H1 (cell line): ENCODE results near the gene DEDD2. TPM values are rescaled to one million over a fixed set of nuclear protein-coding genes. Genes with fewer than 3 reads are reported as not detected.

Source experiments
- CTCF ChIA-PET: fragments of 300-600 bp; sonication (Branson Sonifier 250); formaldehyde crosslinking; loops from one replicate; lab custom pipeline; 2021; ENCODE audit not compliant: partially characterized antibody; lab: Charles Lee
- POLR2A ChIA-PET: fragments of 300-600 bp; sonication (Branson Sonifier 250); formaldehyde crosslinking; loops from one replicate; lab custom pipeline; 2021; ENCODE audit warnings: inconsistent platforms; ENCODE audit not compliant: partially characterized antibody; lab: Charles Lee
- DNase-seq, 2 experiments: peaks; one replicate each; pipeline versions ENCODE4 v3.0.0 to v3.0.0-alpha.2; 2010 to 2022; ENCODE audit warnings: low spot score in 2 of 2, low read depth in 1 of 2, mixed read lengths in 1 of 2
- FAIRE-seq: peaks from 2 replicates; lab custom pipeline; 2011; peaks lifted over from hg19 to GRCh38; lab: Jason Lieb, UNC
- H2AFZ ChIP-seq: 2 replicates; pipeline ENCODE4 v1.8.1; 2012; ENCODE audit warnings: low read length, inconsistent platforms
- H2AK5ac ChIP-seq: 2 replicates; pipeline ENCODE4 v1.6.1; 2013; ENCODE audit warnings: low read depth, low read length
- H2BK120ac ChIP-seq: replicated peaks from 2 replicates; pipeline ENCODE3; 2013; ENCODE audit warnings: low read depth, low read length, inconsistent platforms
- H2BK12ac ChIP-seq: 2 replicates; pipeline ENCODE4 v1.6.1; 2013; ENCODE audit warnings: low read depth, low read length
- H2BK15ac ChIP-seq: 2 replicates; pipeline ENCODE4 v1.6.1; 2013; ENCODE audit warnings: low read length
- H2BK20ac ChIP-seq: 2 replicates; pipeline ENCODE4 v1.6.1; 2013; ENCODE audit warnings: low read length
- H2BK5ac ChIP-seq: 2 replicates; pipeline ENCODE4 v1.6.1; 2013; ENCODE audit warnings: low read depth, low read length
- H3K14ac ChIP-seq: 2 replicates; pipeline ENCODE4 v1.6.1; 2013; ENCODE audit warnings: inconsistent platforms; ENCODE audit not compliant: insufficient read length
- H3K18ac ChIP-seq: 2 replicates; pipeline ENCODE4 v1.6.1; 2013; ENCODE audit warnings: low read length; ENCODE audit errors: extremely low read depth
- H3K23ac ChIP-seq: 2 replicates; pipeline ENCODE4 v1.6.1; 2013; ENCODE audit warnings: inconsistent platforms; ENCODE audit not compliant: insufficient read length
- H3K23me2 ChIP-seq: 2 replicates; pipeline ENCODE4 v1.6.1; 2013; ENCODE audit warnings: low read depth, low read length
- H3K27ac ChIP-seq: 2 replicates; pipeline ENCODE4 v1.6.1; 2011; ENCODE audit warnings: low read depth, low read length, inconsistent platforms
- H3K27me3 ChIP-seq, 4 experiments: replicated peaks in 1 of 4; 1 replicate in 1 of 4; 2 replicates in 3 of 4; pipeline versions ENCODE4 v1.6.1 to v1.8.1; 2011 to 2013; ENCODE audit warnings: low read length in 3 of 4, mild to moderate bottlenecking in 3 of 4, inconsistent platforms in 2 of 4, mixed read lengths in 2 of 4, moderate library complexity in 1 of 4; ENCODE audit not compliant: control insufficient read depth in 3 of 4, insufficient read depth in 3 of 4; ENCODE audit errors: extremely low read depth in 1 of 4
- H3K36me3 ChIP-seq, 4 experiments: 2 replicates each; pipeline versions ENCODE4 v1.6.1 to v1.8.1; 2011 to 2013; ENCODE audit warnings: mild to moderate bottlenecking in 4 of 4, low read length in 3 of 4, moderate library complexity in 2 of 4, control low read depth in 1 of 4, inconsistent platforms in 1 of 4; ENCODE audit not compliant: insufficient read depth in 4 of 4, control insufficient read depth in 2 of 4
- H3K4ac ChIP-seq: replicated peaks from 2 replicates; pipeline ENCODE3; 2013; ENCODE audit warnings: low read length, low read depth, mixed read lengths, inconsistent platforms; ENCODE audit not compliant: insufficient read length
- H3K4me1 ChIP-seq, 4 experiments: replicated peaks in 1 of 4; 1 replicate in 1 of 4; 2 replicates in 3 of 4; pipeline versions ENCODE4 v1.6.1 to v1.8.1; 2011 to 2013; ENCODE audit warnings: low read length in 3 of 4, inconsistent platforms in 2 of 4, mixed read lengths in 1 of 4; ENCODE audit not compliant: insufficient read depth in 4 of 4, control insufficient read depth in 3 of 4
- H3K4me2 ChIP-seq, 2 experiments: 2 replicates each; pipeline versions ENCODE4 v1.6.1 to v1.8.1; 2011 to 2013; ENCODE audit warnings: low read depth in 2 of 2, low read length in 2 of 2, control low read depth in 1 of 2, inconsistent platforms in 1 of 2, mild to moderate bottlenecking in 1 of 2; ENCODE audit not compliant: insufficient read depth in 1 of 2
- H3K4me3 ChIP-seq, 4 experiments: fragments of 200-600, 300-600 bp in 1 of 4; sonication (generic), shearing (Covaris generic), sonication (Bioruptor Twin) in 1 of 4; 2 replicates each; pipeline versions ENCODE4 v1.5.1 to v1.8.1; 2011 to 2016; ENCODE audit warnings: low read length in 4 of 4, low read depth in 3 of 4, control low read depth in 2 of 4, inconsistent platforms in 2 of 4, mild to moderate bottlenecking in 2 of 4, mixed read lengths in 1 of 4, moderate library complexity in 1 of 4; ENCODE audit not compliant: insufficient read depth in 2 of 4; ENCODE audit errors: extremely low read depth in 1 of 4
- H3K56ac ChIP-seq: replicated peaks from 2 replicates; pipeline ENCODE3; 2013; ENCODE audit warnings: low read depth, mild to moderate bottlenecking, mixed read lengths, low read length, inconsistent platforms; ENCODE audit not compliant: insufficient read length
- H3K79me1 ChIP-seq: 2 replicates; pipeline ENCODE4 v1.6.1; 2013; ENCODE audit warnings: low read depth, low read length, control low read depth
- H3K79me2 ChIP-seq, 2 experiments: 2 replicates each; pipeline versions ENCODE4 v1.6.1 to v1.8.1; 2012 to 2013; ENCODE audit warnings: low read length in 2 of 2, mild to moderate bottlenecking in 2 of 2, inconsistent platforms in 1 of 2; ENCODE audit not compliant: insufficient read depth in 2 of 2, control insufficient read depth in 1 of 2
- H3K9ac ChIP-seq, 4 experiments: replicated peaks in 1 of 4; 1 replicate in 1 of 4; 2 replicates in 3 of 4; pipeline versions ENCODE4 v1.6.1 to v1.8.1; 2011 to 2013; ENCODE audit warnings: low read depth in 3 of 4, low read length in 3 of 4, control low read depth in 2 of 4, mild to moderate bottlenecking in 2 of 4, moderate library complexity in 2 of 4, inconsistent platforms in 1 of 4; ENCODE audit errors: extremely low read depth in 1 of 4
- H3K9me3 ChIP-seq, 2 experiments: 2 replicates each; pipeline versions ENCODE4 v1.6.1 to v1.8.1; 2012 to 2013; ENCODE audit warnings: mild to moderate bottlenecking in 2 of 2, moderate library complexity in 2 of 2, control low read depth in 1 of 2, inconsistent platforms in 1 of 2, low read depth in 1 of 2, low read length in 1 of 2, mixed read lengths in 1 of 2; ENCODE audit not compliant: insufficient read depth in 2 of 2
- H4K20me1 ChIP-seq, 2 experiments: replicated peaks in 1 of 2; 2 replicates each; pipeline versions ENCODE3 to v1.8.1; 2011 to 2013; ENCODE audit warnings: inconsistent platforms in 2 of 2, low read length in 2 of 2, mild to moderate bottlenecking in 1 of 2; ENCODE audit not compliant: insufficient read depth in 2 of 2, control insufficient read depth in 1 of 2
- H4K5ac ChIP-seq: 2 replicates; pipeline ENCODE4 v1.6.1; 2013; ENCODE audit warnings: low read length, low read depth, mixed read lengths, inconsistent platforms; ENCODE audit not compliant: insufficient read length
- H4K8ac ChIP-seq: 2 replicates; pipeline ENCODE4 v1.8.0; 2013; ENCODE audit warnings: mild to moderate bottlenecking, moderate library complexity, low read length, inconsistent platforms; ENCODE audit not compliant: insufficient read depth; ENCODE audit errors: extremely low read depth
- H4K91ac ChIP-seq: replicated peaks from 2 replicates; pipeline ENCODE3; 2013; ENCODE audit warnings: low read length, mixed read lengths, inconsistent platforms; ENCODE audit not compliant: insufficient read length
- RNF2 ChIP-seq: fragments of 200-900, 300-1000 bp; sonication (generic); IDR thresholded peaks from 2 replicates; pipeline ENCODE4 v1.7.1; 2016; ENCODE audit warnings: borderline replicate concordance, low read depth, mild to moderate bottlenecking, antibody characterized with exemption, low read length; ENCODE audit not compliant: poor library complexity, severe bottlenecking; ENCODE audit errors: missing control alignments
- SIN3A ChIP-seq, 2 experiments: IDR thresholded peaks in 1 of 2; conservative IDR thresholded peaks in 1 of 2; 2 replicates each; pipeline ENCODE4 v1.6.1; 2011 to 2012; ENCODE audit warnings: low read length in 2 of 2, improper control_type of control experiment in 1 of 2, low read depth in 1 of 2, mild to moderate bottlenecking in 1 of 2
- ZNF274 ChIP-seq: IDR thresholded peaks from 2 replicates; pipeline ENCODE4 v1.7.0; 2012; ENCODE audit warnings: low read length, borderline replicate concordance; ENCODE audit errors: extremely low read depth
- WGBS, 2 experiments: shearing (Covaris generic) in 1 of 2; methylation state at CpG; one replicate each; pipeline versions ENCODE4 v1.1.6 to v1.1.7; 2013 to 2015; ENCODE audit warnings: low lambda C conversion rate in 2 of 2, mixed read lengths in 2 of 2, inconsistent platforms in 1 of 2, low coverage in 1 of 2, missing lambda C conversion rate in 1 of 2; ENCODE audit not compliant: insufficient replicate concordance in 2 of 2, insufficient coverage in 1 of 2, insufficient read length in 1 of 2; ENCODE audit errors: extremely low coverage in 1 of 2, missing lambda C conversion rate in 1 of 2; 5-methylcytosine and 5-hydroxymethylcytosine counted together
- polyA plus RNA-seq, 7 experiments: library from polyadenylated mRNA; depleted of rRNA in 3 of 7; stranded (reverse) in 5 of 7; unstranded in 2 of 7; fragments of >200 nt in 5 of 7; fragments of 200-250 nt in 2 of 7; gene quantifications; 1 replicate in 5 of 7; 2 replicates in 1 of 7; 4 replicates in 1 of 7; pipeline versions ENCODE4 v1.2.1 to v1.2.3, GENCODE V29; 2011 to 2013; ENCODE audit warnings: missing spikeins in 2 of 7, mixed read lengths in 2 of 7
- total RNA-seq: library from RNA; stranded (reverse); fragmentation: NEBNext Ultra II Directional; extraction: Animal tissue kit (Norgen Biotek cat#: 25700); gene quantifications from 2 replicates; pipeline ENCODE4 v1.2.1, GENCODE V29; 2021

The DEDD2 gene
- total and polyA plus RNA-seq, 2 of the 8 experiments (the other 6 are each of a cell fraction or from before 2014, with no cell fraction given) = 37.8 to 65.0 TPM

DNA sequence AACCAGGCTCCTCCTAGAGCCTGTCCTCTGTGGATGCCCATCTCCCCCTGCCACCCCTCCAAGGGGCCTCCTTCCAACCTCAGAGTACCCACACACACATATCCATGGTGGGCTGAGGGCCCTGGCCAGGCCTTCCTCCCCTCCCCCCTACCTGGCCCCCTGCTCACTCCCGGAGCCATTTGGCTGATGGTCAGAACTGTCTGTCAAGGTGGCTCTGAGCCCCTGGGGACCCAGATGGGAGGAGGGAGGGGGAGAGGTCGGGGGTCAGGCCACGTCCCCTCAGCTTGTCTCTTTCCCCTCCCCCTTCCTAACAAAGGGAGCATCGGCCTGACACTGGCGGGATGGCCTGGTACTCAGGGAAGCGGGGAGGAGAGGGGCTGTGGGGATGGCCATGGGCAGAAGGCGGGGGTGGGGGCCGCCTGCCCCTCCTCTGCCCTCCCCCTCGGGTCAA, 66.5 kb downstream of the DEDD2 start:
- ChIA-PET POLR2A (interaction anchor here (1.2 kb wide), 1 partner anchor 10 kb away, joined by 3 read pairs; no protein-coding TSS in a partner anchor), CTCF (interaction anchor here (1.0 to 2.0 kb wide), 2 partner anchors 18 to 30 kb away, joined by 5 read pairs; partner anchors contain the start of gene POU2F2)
- WGBS, 2 experiments = 80% methylated on average over 1 of the region's 9 CpGs; no CpG with 5 or more reads in 1 of the 2 experiments
- peak overlapping the region in 1 of 4 experiments; percentile 13; a peak in 1 of 8 replicates for H3K4me3 ChIP-seq
- no peak for FAIRE-seq
- no peak for DNase-seq
- H4K91ac ChIP-seq = peak overlapping the region; percentile 5
- no peak overlapping the region for H3K4ac ChIP-seq
- no peak overlapping the region for H3K56ac ChIP-seq
- H3K14ac ChIP-seq = no peak overlapping the region
- H3K23ac ChIP-seq = no peak overlapping the region
- no peak overlapping the region for H2BK120ac ChIP-seq
- H4K8ac ChIP-seq = peak overlapping the region; percentile 73; the same call in 1 of the 2 replicates
- H3K79me2 ChIP-seq = no peaks in the 10 kb centered on the region
- H4K5ac ChIP-seq = no peak overlapping the region
- peak overlapping the region; percentile 6 to 39; a peak in 3 of 4 replicates for H3K4me2 ChIP-seq
- H2AK5ac ChIP-seq = no peak overlapping the region
- peak overlapping the region; percentile 71; the same call in 1 of the 2 replicates for H3K18ac ChIP-seq
- H3K27me3 ChIP-seq = peaks cover 0 to 10% (median 9%) of the 10 kb centered on the region in 4 experiments; a peak in 3 of 7 replicates
- H2BK20ac ChIP-seq = no peak overlapping the region
- H4K20me1 ChIP-seq = peaks cover 0 to 2% of the 10 kb centered on the region in 2 experiments
- TF ChIP-seq SIN3A (conservative IDR thresholded peaks at IDR 0.05 in 1 of 2, IDR thresholded peaks at IDR 0.05 in 1 of 2; ENCODE audit: low read depth in 1 of 2, low read length in 2 of 2) (no peak), ZNF274 (no peak), RNF2 (no peak)
- H3K79me1 ChIP-seq = no peaks in the 10 kb centered on the region
- H2AFZ ChIP-seq = no peak overlapping the region
- no peak overlapping the region; the same call in 1 of the 2 replicates for H2BK15ac ChIP-seq
- no peak overlapping the region for H3K27ac ChIP-seq
- no peaks in the 10 kb centered on the region for H3K9me3 ChIP-seq
- H2BK5ac ChIP-seq = peak overlapping the region; percentile 75; the same call in 1 of the 2 replicates
- no peak overlapping the region for H3K9ac ChIP-seq
- H3K4me1 ChIP-seq = peaks cover 0 to 38% (median 23%) of the 10 kb centered on the region in 4 experiments; a peak in 6 of 7 replicates
- no peaks in the 10 kb centered on the region for H3K36me3 ChIP-seq
- no peaks in the 10 kb centered on the region; the same call in 1 of the 2 replicates for H3K23me2 ChIP-seq
- H2BK12ac ChIP-seq = peak overlapping the region; percentile 52; the same call in 1 of the 2 replicates
